PC-9 (cell line): ENCODE results near the gene DFFB. TPM values are rescaled to one million over a fixed set of nuclear protein-coding genes. Genes with fewer than 3 reads are reported as not detected.

Experiments
- BruUV-seq: library from RNA; stranded (reverse); fragments of 400-500 nt; replicated peaks from 2 replicates; lab custom pipeline; 2021; lab: Mats Ljungman, UMichigan
- CTCF ChIA-PET: fragments of 300-600 bp; sonication (Branson Sonifier 250); formaldehyde crosslinking; loops from one replicate; lab custom pipeline; 2022; ENCODE audit warnings: antibody characterized with exemption; lab: Charles Lee
- POLR2A ChIA-PET: fragments of 300-600 bp; sonication (Branson Sonifier 250); formaldehyde crosslinking; loops from one replicate; lab custom pipeline; 2022; ENCODE audit warnings: antibody characterized with exemption; ENCODE audit not compliant: unreplicated experiment; lab: Charles Lee
- DNase-seq, 2 experiments: peaks; one replicate each; pipeline versions ENCODE4 v3.0.0 to v3.0.0-alpha.2; 2015 to 2022; ENCODE audit warnings: mixed read lengths in 1 of 2
- H2AFZ ChIP-seq: fragments of 200-600 bp; sonication (generic); 2 replicates; pipeline ENCODE4 v1.8.1; 2017; ENCODE audit warnings: antibody characterized with exemption
- H3F3A ChIP-seq: fragments of 200-600 bp; sonication (generic); 2 replicates; pipeline ENCODE4 v1.8.1; 2017; ENCODE audit warnings: antibody characterized with exemption, mild to moderate bottlenecking, low read depth; ENCODE audit not compliant: insufficient read depth
- H3K27ac ChIP-seq: fragments of 200-600 bp; sonication (generic); 2 replicates; pipeline ENCODE4 v1.6.1; 2016; ENCODE audit warnings: mixed run types
- H3K27me3 ChIP-seq: fragments of 200-600 bp; sonication (generic); 2 replicates; pipeline ENCODE4 v1.6.1; 2016; ENCODE audit warnings: low read depth, mixed run types; ENCODE audit not compliant: insufficient read depth
- H3K36me3 ChIP-seq: fragments of 200-600 bp; sonication (generic); 2 replicates; pipeline ENCODE4 v1.6.1; 2016; ENCODE audit warnings: low read depth, mixed run types
- H3K4me1 ChIP-seq: fragments of 200-600 bp; sonication (generic); replicated peaks from 2 replicates; pipeline ENCODE4 v1.6.1; 2016; ENCODE audit warnings: mixed run types; ENCODE audit not compliant: insufficient read depth
- H3K4me2 ChIP-seq: fragments of 200-600 bp; sonication (generic); 2 replicates; pipeline ENCODE4 v1.6.1; 2017; ENCODE audit warnings: mixed run types
- H3K4me3 ChIP-seq: fragments of 200-600 bp; sonication (generic); 2 replicates; pipeline ENCODE4 v1.6.1; 2016; ENCODE audit warnings: mixed run types
- H3K79me2 ChIP-seq: fragments of 200-600 bp; sonication (generic); 2 replicates; pipeline ENCODE4 v1.6.1; 2017; ENCODE audit warnings: low read depth, mixed run types
- H3K9me2 ChIP-seq: fragments of 200-600 bp; sonication (generic); 2 replicates; pipeline ENCODE4 v1.8.1; 2017; ENCODE audit warnings: mild to moderate bottlenecking; ENCODE audit not compliant: insufficient read depth
- H3K9me3 ChIP-seq: fragments of 200-600 bp; sonication (generic); 2 replicates; pipeline ENCODE4 v1.8.1; 2016; ENCODE audit warnings: low read depth; ENCODE audit not compliant: insufficient read depth
- H4K20me1 ChIP-seq: fragments of 200-600 bp; sonication (generic); 2 replicates; pipeline ENCODE4 v1.8.1; 2017; ENCODE audit not compliant: insufficient read depth
- EZH2 ChIP-seq: fragments of 200-600 bp; sonication (generic); IDR thresholded peaks from 2 replicates; pipeline ENCODE4 v1.8.0; 2017; ENCODE audit warnings: antibody characterized with exemption, low read depth
- intact Hi-C: fragments of 100-400 bp; cut with micrococcal nuclease; formaldehyde crosslinking; loops from one replicate; pipeline ENCODE4 v1.10.0; 2022; ENCODE audit not compliant: unreplicated experiment
- total RNA-seq: library from RNA; stranded (reverse); gene quantifications from 2 replicates; pipeline ENCODE4 v1.2.3, GENCODE V29; 2021
- TF ChIP-seq, protein P1 (sequence below): fragments of 200-600 bp; sonication (generic); conservative IDR thresholded peaks from 2 replicates; pipeline ENCODE4 v1.6.1; 2017; ENCODE audit warnings: mixed run types, antibody characterized with exemption, mild to moderate bottlenecking, moderate library complexity

Gene DFFB
- total RNA-seq, 1 experiment from 2014 or later, result 4.7 TPM

DNA sequence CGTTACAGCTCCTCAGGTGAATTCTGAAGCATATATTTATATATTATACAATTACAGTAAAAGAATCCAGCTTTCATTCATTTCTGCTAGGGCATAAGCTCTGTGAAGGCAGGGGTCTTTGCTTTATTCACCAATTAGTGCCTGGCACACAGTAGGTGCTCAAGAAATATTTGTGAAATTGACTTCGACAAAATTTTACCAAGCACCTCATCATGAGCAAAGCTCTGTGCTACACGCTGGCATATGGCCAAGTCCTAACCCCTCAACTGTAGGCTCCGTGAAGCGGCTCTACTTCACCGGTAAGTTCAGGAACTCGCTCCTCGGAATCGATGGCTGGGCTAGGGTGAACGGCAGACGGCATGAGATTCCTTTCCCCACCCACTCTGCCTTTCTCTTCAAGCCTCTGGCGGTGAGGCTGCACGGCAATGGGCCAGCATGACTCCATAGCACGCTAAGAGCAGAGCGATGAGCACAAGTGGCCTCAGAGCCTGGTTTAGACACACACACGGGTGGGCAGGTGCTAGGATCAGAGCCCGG, 34.1 kb downstream of the DFFB start:
- CTCF ChIA-PET, result no interaction called here
- no peak overlapping the region for H3K4me3 ChIP-seq

DNA sequence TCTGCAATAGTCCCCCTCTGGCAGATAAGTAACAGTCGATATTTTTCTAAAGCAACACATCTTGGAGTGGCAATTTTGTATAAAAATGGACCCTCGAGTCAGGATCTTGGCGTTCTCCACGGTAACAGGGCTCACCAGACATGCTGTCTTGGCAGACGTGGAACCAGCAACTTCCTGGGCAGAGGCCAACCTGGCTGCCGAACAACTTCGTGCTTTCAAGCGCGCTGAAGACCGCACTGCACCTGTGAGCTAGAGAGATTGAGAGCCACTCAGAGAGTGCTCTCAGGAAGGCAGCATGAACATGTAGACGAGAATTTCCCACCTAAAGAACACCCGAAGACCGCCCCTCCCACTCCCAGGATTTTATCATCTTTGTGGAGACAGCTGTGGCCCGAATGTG, 35.5 kb downstream of the DFFB start:
- no peaks in the 10 kb centered on the region for H3K9me3 ChIP-seq
- 0 out of 2 replicates have a peak, but pooled peaks cover 4% of the 10 kb centered on the region for H3F3A ChIP-seq
- no peaks in the 10 kb centered on the region for H3K9me2 ChIP-seq
- no peaks in the 10 kb centered on the region for H3K27me3 ChIP-seq
- intact Hi-C loops, result no loop called here
- H4K20me1 ChIP-seq, result peaks cover 40% of the 10 kb centered on the region
- DNase-seq, result no peak
- TF ChIP-seq, protein P1, sequence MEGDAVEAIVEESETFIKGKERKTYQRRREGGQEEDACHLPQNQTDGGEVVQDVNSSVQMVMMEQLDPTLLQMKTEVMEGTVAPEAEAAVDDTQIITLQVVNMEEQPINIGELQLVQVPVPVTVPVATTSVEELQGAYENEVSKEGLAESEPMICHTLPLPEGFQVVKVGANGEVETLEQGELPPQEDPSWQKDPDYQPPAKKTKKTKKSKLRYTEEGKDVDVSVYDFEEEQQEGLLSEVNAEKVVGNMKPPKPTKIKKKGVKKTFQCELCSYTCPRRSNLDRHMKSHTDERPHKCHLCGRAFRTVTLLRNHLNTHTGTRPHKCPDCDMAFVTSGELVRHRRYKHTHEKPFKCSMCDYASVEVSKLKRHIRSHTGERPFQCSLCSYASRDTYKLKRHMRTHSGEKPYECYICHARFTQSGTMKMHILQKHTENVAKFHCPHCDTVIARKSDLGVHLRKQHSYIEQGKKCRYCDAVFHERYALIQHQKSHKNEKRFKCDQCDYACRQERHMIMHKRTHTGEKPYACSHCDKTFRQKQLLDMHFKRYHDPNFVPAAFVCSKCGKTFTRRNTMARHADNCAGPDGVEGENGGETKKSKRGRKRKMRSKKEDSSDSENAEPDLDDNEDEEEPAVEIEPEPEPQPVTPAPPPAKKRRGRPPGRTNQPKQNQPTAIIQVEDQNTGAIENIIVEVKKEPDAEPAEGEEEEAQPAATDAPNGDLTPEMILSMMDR, result no peak
- no peak for TF ChIP-seq EZH2
- ChIA-PET CTCF (no interaction called here), POLR2A (no interaction called here)
- peaks cover 4% of the 10 kb centered on the region for H3K36me3 ChIP-seq
- no peaks in the 10 kb centered on the region for H3K4me1 ChIP-seq
- BruUV-seq, result no TSS peak
- no peak overlapping the region for H3K4me3 ChIP-seq
- H3K27ac ChIP-seq, result no peak overlapping the region
- H3K79me2 ChIP-seq, result peaks cover 39% of the 10 kb centered on the region
- no peak overlapping the region for H3K4me2 ChIP-seq
- H2AFZ ChIP-seq, result no peak overlapping the region

More for the DNA sequence above, 34.1 kb downstream of the DFFB start:
- H3K79me2 ChIP-seq, result peaks cover 26% of the 10 kb centered on the region
- 0 out of 2 replicates have a peak, but pooled peaks cover 4% of the 10 kb centered on the region for H3F3A ChIP-seq
- no peak overlapping the region for H3K27ac ChIP-seq
- H4K20me1 ChIP-seq, result peaks cover 30% of the 10 kb centered on the region
- no peaks in the 10 kb centered on the region for H3K9me3 ChIP-seq
- no TSS peak for BruUV-seq
- no peak overlapping the region for H2AFZ ChIP-seq
- POLR2A ChIA-PET, result no interaction called here
- H3K4me2 ChIP-seq, result no peak overlapping the region
- TF ChIP-seq EZH2, result no peak
- TF ChIP-seq, protein P1, result no peak
- no peak for DNase-seq
- no peaks in the 10 kb centered on the region for H3K27me3 ChIP-seq
- intact Hi-C loops, result no loop called here
- H3K4me1 ChIP-seq, result no peaks in the 10 kb centered on the region
- H3K9me2 ChIP-seq, result no peaks in the 10 kb centered on the region
- H3K36me3 ChIP-seq, result peaks cover 3% of the 10 kb centered on the region; the same call in 1 of the 2 replicates

DNA sequence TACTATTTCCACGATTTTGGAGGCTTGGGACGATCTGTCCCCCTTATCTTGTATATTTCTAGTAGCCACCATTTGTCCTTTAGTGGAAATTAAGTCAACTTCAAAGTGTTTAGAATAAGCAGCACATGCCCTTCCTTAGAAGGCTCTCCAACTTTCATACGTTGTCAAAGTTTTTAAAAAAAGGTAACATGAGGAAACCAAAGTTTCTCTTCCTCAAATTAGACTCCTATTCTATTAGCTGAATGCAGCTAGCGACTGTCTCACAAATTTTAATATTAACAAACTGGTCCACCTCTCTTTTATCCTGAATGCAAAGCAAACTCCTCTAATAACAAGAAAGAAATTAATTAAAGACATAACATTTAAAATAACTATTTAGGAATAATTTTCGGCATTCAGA, 35.9 kb downstream of the DFFB start:
- no peaks in the 10 kb centered on the region for H3K9me2 ChIP-seq
- H4K20me1 ChIP-seq, result peaks cover 43% of the 10 kb centered on the region
- no peak overlapping the region for H3K4me3 ChIP-seq
- ChIA-PET CTCF (no interaction called here), POLR2A (no interaction called here)
- no TSS peak for BruUV-seq
- H3K36me3 ChIP-seq, result peaks cover 9% of the 10 kb centered on the region
- H2AFZ ChIP-seq, result no peak overlapping the region
- peaks cover 6% of the 10 kb centered on the region; the same call in 1 of the 2 replicates for H3F3A ChIP-seq
- DNase-seq, result no peak
- 0 out of 2 replicates have a peak, but pooled peaks cover 4% of the 10 kb centered on the region for H3K4me1 ChIP-seq
- intact Hi-C loops, result no loop called here
- H3K9me3 ChIP-seq, result no peaks in the 10 kb centered on the region
- H3K79me2 ChIP-seq, result peaks cover 44% of the 10 kb centered on the region
- no peaks in the 10 kb centered on the region for H3K27me3 ChIP-seq
- TF ChIP-seq, protein P1, result no peak
- no peak for TF ChIP-seq EZH2
- H3K27ac ChIP-seq, result no peak overlapping the region
- no peak overlapping the region for H3K4me2 ChIP-seq
